ENCODE measurements around the gene DHRS12.

The DHRS12 gene

DNA sequence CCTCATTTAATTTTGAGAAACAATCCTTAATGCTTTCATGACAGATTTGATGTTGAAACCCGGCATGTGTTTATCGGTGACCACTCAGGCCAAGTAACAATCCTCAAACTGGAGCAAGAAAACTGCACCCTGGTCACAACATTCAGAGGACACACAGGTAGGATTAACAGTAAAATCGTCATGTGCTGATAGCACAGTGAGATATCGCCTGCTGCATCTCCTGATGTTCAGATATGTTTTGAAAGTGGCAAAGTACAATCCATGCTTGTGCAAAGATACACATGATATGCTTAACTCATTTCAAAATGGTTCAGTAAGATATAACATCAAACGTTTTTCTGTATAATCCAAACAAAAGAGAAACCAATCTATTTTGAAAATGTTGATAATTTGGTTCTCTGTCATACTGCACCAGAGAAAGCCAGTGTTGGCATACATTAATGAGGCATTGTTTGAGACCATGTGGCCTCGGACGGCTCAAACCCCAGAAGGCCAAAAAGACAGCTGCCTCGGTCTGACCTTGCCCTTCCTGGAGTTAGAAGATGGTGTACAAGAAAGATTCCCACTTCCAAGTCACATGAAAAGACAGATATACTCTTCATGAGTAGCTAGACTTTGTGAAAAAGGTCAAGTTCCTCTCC lies 76.2 kb downstream of the DHRS12 start:
- Mint-ChIP-seq H3K4me1 (no peaks in the 10 kb centered on the region), H3K27ac (peak overlapping the region; percentile 40), H3K9me3 (no peaks in the 10 kb centered on the region), H3K36me3 (peaks cover 15% of the 10 kb centered on the region), H3K27me3 (no peaks in the 10 kb centered on the region), H3K4me3 (no peak overlapping the region)
- no peak for ATAC-seq

DNA sequence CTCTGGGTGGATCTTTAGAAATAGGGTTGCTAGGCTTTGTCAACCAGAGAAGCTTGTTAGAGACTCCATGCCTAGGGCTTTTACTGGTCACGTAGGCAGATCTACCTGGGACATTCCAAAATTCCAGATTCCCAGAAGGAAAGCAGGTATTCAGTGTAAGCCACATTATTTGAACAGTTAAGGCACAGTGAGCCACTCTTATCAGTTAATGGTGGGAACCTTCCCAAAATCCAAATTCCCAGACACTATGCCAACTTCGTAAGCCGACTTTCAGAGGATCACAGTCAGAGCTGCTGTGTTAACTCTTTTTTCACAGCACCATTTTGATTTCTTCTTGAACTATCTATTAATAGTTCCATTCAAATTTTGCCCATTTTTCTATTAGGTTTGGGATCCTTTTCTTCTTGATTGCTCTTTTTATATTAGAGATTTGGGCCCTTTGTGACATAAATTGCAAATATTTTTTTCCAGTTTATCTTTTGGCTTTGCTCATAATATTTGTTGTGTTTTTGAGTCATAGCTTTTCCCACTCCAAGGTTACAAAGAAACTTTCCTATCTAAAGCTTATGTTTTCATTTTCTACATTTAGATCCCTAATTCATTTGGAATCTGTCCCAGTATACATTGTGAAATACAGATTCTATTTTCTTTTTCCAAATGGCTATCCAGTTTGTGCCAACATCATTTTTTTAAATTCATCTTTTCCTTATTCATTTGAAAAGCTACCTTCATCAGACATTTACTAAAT lies 77.3 kb downstream of the DHRS12 start:
- no peak for ATAC-seq
- Mint-ChIP-seq H3K4me3 (no peak overlapping the region), H3K36me3 (peaks cover 15% of the 10 kb centered on the region), H3K27me3 (no peaks in the 10 kb centered on the region), H3K27ac (no peak overlapping the region), H3K9me3 (no peaks in the 10 kb centered on the region), H3K4me1 (peaks cover 7% of the 10 kb centered on the region)

DNA sequence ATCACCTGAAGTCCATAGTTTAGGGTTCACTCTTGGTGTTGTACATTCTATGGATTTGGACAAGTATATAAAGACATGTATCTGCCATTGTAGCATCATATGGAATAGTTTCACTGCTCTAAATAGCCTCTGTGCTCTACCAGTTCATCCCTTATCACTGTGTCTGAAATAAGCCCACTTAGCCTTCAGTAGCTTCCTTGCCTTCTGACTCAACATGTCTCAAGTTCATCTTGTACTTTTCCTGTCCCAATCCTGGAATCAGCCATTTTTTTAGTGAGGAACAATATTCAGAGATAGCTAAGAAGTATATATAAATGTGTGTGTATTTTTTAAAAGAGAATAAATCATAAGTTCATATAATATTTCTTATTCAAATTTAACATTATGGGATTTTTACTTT lies 79.2 kb downstream of the DHRS12 start:
- no peak for ATAC-seq
- no peaks in the 10 kb centered on the region for H3K27me3 Mint-ChIP-seq
- no peak overlapping the region for H3K4me3 Mint-ChIP-seq
- H3K4me1 Mint-ChIP-seq: peaks cover 17% of the 10 kb centered on the region
- H3K27ac Mint-ChIP-seq: no peak overlapping the region
- H3K9me3 Mint-ChIP-seq: no peaks in the 10 kb centered on the region
- H3K36me3 Mint-ChIP-seq: peaks cover 17% of the 10 kb centered on the region

GRCh38 chr13:51723529-51723928 lies 80.4 kb downstream of the DHRS12 start:
- H3K4me1 Mint-ChIP-seq: peaks cover 17% of the 10 kb centered on the region
- H3K4me3 Mint-ChIP-seq: no peak overlapping the region
- no peaks in the 10 kb centered on the region for H3K27me3 Mint-ChIP-seq
- no peak overlapping the region for H3K27ac Mint-ChIP-seq
- no peak for ATAC-seq
- H3K36me3 Mint-ChIP-seq: peaks cover 27% of the 10 kb centered on the region
- no peaks in the 10 kb centered on the region for H3K9me3 Mint-ChIP-seq

GRCh38 chr13:51721496-51721895 lies 82.5 kb downstream of the DHRS12 start:
- H3K4me3 Mint-ChIP-seq: no peak overlapping the region
- peaks cover 17% of the 10 kb centered on the region for H3K4me1 Mint-ChIP-seq
- ATAC-seq: peak; percentile 67
- H3K27me3 Mint-ChIP-seq: no peaks in the 10 kb centered on the region
- H3K9me3 Mint-ChIP-seq: no peaks in the 10 kb centered on the region
- H3K27ac Mint-ChIP-seq: peak overlapping the region; percentile 15
- H3K36me3 Mint-ChIP-seq: peaks cover 27% of the 10 kb centered on the region

GRCh38 chr13:51719394-51719793 lies 84.6 kb downstream of the DHRS12 start:
- ATAC-seq: no peak
- peaks cover 25% of the 10 kb centered on the region for H3K36me3 Mint-ChIP-seq
- H3K27ac Mint-ChIP-seq: peak overlapping the region; percentile 15
- no peaks in the 10 kb centered on the region for H3K9me3 Mint-ChIP-seq
- H3K4me3 Mint-ChIP-seq: no peak overlapping the region
- H3K27me3 Mint-ChIP-seq: no peaks in the 10 kb centered on the region
- peaks cover 17% of the 10 kb centered on the region for H3K4me1 Mint-ChIP-seq
